Dermis microvascular lymphatic vessel endothelial cell (primary cell): ENCODE data around the gene NUB1. TPM values are rescaled to one million over a fixed set of nuclear protein-coding genes. Genes with fewer than 3 reads are reported as not detected.

Experiments used
- DNase-seq, 2 donors: peaks; one replicate each; pipeline versions ENCODE4 v3.0.0 to v3.0.0-alpha.2; 2010; ENCODE audit warnings: low read depth in 2 of 2
- total RNA-seq: library from RNA; depleted of rRNA; stranded (reverse); fragments of >200 nt; gene quantifications from 2 replicates; pipeline ENCODE4 v1.2.1, GENCODE V29; 2014

NUB1 gene
- total RNA-seq, 1 donor from 2014 or later, result 26.3 TPM

DNA sequence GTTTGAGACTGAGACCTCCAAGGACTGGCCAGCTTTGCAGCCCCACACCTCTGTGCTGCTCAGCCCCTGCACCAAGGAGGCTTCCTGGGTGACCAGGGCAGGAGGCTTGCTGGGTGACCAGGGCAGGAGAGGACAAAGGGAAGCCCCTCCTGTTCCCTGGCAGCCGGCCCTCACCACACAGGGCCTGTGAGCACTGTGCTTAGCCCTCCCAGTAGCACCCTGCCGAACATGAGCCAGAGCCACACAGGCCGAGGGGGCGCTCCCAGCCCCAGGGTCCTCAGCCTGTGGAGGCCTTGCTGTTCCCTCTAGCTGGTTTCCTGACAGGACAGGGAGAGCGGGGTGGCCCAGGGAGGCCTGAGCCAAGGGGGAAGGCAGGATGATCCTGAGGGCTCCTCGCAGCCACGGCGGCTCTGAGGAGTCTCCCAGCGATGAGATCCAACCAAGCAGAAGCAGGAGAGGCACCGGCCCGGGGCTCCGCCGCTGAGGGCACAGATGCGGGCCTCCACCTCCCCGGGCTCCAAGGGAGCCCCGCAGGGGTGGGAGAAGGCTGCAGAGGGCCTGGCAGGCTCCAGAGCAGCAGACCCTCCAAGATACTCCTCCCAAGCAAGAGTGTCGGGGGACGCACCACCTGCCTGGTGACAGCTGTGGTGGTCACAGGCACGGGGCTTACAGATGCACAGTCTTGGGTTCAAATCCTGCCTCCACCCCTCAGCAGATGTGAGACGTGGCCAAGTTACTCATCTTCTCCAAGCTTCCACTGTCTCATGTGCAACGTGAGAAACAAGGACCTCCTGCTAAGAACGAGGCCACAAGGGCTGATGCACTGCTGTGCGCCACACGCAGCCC lies 45.8 kb downstream of the NUB1 start:
- DNase-seq, result no peak

DNA sequence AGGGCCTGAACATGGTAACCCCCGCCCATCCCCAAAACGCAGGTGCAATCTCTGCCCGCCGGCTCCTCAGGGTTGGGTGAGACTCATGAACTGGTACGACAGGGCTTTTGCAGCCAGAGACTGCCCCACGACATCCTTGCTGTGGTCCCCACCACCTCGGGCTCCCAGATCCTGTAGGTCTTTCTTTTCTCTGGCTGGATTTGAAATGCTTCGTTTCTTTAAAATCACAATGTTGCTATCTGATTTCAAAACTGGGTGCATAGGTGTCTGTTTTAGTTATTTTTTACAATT lies 46.3 kb downstream of the NUB1 start:
- no peak for DNase-seq

DNA sequence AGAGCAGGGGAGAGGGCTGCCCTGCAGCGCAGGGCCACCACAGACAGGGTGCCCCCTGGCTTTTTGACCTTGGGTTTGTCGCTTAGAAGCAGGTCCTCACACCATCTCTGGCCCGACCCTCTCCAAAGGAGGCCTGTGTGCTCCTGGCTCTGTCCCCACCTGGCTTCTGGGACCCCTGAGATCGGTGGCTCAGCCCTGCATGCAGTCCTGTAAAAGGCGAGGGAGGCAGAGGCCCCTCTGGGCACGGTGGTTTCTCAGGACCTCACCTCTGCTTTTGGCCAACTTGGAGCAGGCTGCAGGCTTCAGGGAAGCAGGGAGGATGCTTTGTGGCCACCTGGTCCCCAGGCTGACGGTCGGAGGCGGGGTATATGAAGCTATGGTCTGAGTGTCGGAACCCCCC lies 46.8 kb downstream of the NUB1 start:
- no peak for DNase-seq

DNA sequence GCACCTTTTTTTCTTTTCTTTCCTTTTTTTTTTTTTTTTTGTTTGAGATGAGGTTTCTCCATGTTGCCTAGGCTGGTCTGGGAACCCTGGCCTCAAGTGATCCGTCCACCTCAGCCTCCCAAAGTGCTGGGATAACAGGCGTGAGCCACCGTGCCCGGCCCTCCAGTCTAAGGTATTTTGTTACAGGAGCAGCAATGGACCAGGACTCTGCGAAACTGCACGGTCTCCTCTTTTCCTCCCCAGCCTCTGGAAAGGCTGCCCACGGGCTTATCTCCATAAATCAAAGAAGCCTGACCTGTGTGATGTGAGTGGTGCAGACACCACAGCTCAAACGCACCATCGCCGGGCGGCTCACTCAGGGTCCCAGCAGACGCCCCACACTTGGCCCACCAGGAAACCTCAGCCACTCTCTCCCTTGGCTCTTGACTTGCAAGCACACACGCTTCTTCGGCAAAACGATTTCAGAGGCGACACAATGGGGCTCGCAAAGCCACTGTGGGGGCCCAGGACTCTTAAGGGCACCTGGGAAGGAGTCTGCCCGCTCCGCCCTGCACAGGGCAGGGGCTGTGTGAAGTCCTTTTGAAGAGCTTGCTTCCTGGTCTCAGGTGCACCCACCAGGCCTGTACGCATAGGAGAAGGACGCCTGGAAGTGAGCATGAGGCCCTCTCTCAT lies 47.6 kb downstream of the NUB1 start:
- no peak for DNase-seq

DNA sequence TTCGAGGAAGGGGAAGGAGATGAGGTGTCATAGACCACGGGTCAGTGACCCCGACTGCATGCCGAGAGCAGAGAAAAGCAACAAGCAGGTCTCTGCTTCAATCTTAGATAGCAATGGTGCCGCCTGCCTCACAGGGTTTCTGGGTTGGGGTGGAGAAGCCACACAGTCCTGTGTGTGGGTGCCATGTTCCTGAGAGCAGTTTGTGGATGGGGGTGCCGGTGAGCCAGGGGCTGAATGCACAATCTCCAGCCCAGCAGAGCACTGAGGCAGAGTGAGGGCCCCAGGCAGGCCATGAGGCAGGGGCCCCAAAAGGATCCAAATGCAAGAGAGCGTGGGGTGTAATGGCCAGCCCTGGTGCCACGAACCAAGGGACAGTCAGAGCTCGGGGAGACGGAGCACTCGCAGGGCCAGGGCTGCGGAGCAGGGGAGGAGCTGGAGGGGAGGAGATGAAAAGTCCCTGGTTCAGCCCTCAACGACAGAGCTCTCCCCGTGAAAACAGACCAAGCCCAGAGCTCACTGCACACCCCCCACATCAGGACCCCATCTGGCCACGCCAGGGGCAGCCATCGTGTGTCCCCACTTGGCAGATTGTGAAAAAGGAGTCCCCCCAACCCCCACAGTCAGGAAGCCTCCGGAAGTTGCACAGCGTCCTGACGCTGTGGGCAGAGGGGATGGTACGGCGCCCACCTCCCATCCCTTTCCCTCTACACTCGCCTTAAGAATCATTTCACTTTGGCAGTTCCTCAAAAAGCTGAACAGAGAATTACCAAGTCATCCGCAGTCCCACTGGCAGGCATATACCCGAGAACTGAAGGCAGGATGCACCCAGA lies 48.4 kb downstream of the NUB1 start:
- no peak for DNase-seq

DNA sequence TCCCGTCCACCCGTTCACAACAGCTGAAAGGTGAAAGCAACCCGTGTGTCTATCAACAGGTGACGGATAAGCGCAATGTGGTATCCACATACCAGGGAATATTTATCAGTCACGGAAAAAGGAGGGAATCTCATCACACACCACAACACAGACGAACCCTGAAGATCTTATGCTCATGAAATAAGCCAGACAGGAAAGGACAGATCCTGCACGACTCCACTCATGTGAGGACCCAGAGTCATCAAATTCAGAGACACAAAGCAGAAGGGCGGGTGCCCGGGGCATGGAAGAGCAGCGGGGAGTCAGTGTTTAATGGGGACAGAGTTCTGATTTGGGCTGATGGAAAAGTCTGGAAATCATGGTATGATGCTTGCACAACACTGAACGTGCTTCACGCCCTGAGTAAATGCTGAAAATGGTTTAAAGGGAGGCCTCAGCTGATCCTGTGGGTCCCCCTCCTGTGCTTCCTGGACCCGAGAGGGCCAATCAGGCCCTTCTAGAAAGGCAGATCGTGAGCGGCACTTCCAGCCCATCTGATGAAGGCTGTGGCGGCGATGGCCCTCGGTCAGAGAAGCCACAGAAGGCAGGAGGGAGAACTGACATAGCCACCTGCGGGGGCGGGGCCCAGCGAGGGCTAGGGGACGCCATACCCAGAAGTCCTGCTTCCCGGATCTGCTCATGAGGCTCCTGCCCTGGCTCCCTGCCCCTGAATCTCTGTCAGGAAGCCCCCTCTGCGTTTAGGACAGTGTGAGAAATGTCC lies 49.2 kb downstream of the NUB1 start:
- DNase-seq, result no peak

DNA sequence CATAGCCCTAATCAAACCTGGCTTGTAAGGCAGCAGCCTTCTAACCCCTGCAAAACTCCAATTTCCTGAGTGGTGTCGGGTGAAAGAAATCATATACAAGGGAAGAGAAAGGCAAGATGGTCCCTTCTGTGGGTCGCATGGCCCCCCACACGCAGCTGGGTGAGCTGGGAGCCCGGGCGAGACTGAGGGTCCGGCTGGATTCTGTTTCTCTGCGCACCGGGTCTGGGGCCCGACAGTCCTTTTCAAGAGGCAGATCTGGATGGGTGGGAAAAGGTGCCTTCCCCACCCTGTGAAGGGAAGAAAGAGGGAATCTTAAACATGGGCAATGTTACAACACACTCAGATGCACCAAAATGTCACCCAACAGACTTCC lies 49.7 kb downstream of the NUB1 start:
- DNase-seq, result no peak

DNA sequence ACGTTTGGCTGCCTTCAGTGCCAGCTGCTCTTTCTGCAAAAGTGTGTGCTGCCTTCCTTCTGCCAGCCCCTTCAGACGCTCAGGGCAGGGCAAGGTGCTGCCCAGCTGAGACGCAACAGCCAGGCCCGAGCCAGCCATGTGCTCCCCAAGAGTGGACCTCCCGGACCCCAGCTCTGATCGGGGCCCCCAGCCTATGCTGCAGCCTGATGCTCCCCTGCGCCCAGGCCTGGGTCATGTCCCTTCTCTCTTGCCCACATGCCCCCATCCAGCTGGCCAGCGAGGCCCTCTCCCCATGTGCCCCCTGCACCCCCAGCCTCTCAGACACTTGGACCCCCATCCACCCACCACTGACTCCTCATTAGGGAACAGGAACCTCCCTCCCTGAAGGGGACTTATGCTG lies 50.4 kb downstream of the NUB1 start:
- no peak for DNase-seq

DNA sequence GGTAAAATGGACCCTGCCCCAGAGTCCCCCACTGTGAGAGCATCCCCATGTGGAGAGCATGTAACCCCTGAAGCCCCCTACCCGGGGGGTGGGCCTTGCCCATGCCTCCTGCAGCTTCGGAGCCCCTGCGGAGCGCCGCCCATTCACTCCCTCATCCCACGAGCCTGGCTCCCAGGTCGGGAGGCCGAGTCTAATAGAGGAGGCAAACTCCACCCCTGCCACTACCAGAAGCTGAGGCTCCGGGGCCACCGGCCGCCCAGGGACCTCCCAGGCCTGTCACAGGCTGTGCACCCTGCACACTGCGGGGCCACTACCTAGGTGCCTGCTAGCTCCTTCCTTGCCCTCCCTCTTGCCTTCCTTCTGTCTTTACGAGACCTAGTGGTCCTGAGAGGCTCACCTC lies 50.8 kb downstream of the NUB1 start:
- no peak for DNase-seq

DNA sequence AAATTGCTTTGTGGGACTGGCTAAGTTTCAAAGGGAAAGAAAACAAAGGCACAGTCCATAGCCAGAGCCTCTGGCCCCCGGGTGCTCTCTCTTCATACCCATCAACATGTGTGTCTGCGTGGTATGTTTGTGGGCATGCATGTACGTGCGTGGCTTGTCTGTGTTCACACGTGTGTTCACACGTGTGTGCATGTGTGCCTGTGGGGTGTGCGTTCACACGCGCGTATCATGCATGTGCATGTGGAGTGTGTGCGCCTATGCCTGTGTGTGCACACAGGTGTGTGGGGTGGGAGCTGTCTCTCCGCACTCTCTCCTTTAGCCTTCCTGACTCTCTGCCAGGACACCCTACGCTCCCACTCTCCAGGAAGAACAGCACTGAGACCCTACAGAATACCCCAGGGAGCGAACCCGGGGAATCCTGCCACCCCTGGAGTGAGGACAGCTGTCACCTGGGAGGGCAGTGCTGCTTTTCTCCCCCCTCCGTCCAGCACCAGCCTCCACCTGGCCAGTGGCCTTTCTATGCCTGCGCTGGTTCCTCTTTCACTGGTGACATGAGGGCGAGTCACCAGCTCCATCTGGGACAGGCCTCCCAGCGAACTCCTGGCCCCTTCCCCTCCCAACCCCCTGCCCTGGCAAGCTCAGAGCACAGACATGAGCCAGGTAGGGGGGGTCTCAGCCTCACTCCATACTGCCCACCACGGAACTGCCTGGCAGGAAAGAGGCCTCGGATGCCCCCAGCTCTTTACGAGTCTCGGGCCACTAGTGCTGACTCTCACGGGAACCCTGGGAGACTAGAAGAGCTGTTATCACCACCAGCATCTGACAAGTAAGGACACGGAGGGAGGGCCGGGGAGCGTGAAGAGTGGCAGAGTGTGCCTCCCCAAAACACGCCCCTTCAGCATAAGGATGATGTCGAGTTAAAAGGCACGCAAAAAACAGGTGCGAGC lies 51.7 kb downstream of the NUB1 start:
- DNase-seq, result no peak

DNA sequence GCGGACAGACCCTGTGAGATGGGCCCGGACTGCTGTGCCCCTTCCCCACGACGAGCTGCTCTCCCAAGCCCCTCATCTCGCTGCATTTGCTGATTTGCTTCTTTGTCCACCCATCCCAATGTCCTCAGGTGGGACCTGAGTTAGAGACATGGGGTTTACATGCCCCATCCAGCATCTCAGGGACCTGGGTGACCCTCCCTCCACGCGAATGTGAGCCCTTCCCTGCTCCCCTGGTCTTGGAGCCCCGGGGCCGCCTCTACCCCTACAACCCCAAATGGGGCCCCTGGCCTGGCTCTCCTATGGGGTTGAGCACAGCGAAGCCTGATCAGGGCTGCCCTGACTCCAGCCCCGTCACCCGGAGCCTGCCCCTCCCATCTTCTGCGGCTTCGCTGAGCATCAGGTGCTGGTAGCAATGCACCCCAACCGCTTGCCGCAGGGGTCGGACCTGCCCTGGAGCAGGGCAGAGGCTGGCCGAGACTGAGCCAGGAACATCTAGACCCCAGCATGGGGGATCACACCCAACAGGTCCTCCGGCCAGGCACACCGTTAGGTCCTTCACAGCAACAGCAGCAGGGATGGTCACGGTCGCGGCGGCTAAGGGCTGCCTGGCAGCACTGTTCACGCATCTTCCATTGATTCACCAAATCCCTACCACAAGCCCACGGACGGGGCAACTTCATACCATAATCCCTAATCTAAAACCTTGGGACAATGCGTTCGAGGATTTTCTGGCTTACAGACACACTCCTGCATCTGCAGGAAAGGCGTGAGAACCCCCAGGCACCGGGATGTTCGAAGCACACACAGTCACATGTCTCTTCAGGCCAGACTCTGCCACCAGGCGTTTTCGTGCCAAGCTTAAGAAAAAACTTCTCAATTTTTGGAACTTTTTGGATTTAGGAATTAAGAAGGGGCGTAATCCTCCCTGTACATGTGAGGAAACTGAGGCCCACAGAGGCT lies 52.7 kb downstream of the NUB1 start:
- DNase-seq, result no peak

DNA sequence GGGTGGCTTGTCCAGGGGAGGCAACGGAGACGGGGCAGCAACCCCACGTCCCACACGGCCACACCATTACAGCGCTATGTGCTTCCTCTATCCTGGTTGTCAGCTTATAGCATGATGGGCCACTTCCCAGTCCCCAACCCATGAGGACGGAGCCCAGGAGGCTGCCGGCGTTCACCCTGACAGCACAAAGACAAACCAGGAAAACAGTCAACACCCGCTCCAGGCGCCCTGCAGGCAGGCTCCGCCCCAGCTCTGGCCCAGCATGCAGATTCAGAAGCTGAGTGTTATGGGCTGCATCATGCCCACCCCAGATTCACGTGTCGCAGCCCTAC lies 53.4 kb downstream of the NUB1 start:
- DNase-seq, result no peak

DNA sequence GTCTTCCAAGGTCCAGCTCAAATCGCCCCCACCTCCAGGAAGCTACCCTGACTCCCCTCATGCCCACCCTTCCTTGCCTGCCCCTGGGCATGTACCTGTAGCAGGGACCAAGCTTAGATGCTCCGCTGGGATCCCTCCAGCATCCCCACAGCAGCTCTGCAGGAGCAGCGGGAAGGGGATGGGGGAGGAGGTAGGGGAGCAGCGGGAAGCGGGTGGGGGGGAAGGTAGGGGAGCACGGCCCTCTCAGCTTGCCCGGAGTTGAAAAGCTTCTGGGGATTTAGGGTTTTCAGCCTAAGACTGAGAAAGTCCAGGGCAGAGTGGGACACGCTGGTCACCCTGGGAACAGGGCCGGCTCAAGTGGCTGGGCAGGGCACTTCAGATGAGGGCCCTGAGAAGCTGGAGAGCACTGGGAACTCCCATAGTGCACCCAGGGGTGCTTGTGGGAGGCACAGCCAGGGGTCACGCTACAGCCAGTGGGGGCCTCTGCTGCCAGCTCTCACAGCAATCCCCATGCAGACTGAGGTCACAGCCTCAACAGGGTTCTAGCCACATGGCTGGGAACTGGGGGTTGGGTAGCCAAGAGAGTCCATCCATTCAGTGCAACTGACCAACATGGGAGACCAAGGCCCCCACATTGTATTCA lies 54.8 kb downstream of the NUB1 start:
- DNase-seq, result no peak

DNA sequence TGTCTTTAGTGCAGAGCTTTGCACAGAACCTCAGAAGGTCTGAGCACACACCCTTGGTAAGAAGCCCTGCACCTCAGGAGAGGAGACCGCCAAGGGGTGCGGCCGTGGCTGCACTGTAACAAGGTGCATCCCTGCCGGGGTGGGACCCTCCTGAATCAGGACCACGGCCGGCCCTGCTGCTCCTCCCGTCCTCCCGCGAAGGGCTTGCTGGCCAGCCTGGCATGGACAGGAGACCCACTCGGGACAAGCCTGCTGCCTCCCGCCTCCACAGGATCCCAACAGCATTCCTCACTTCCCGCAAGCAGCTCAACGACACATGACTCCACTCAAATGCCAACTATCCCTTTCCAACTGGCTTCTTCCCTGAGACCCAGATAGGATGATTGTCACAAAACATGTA lies 55.4 kb downstream of the NUB1 start:
- no peak for DNase-seq

DNA sequence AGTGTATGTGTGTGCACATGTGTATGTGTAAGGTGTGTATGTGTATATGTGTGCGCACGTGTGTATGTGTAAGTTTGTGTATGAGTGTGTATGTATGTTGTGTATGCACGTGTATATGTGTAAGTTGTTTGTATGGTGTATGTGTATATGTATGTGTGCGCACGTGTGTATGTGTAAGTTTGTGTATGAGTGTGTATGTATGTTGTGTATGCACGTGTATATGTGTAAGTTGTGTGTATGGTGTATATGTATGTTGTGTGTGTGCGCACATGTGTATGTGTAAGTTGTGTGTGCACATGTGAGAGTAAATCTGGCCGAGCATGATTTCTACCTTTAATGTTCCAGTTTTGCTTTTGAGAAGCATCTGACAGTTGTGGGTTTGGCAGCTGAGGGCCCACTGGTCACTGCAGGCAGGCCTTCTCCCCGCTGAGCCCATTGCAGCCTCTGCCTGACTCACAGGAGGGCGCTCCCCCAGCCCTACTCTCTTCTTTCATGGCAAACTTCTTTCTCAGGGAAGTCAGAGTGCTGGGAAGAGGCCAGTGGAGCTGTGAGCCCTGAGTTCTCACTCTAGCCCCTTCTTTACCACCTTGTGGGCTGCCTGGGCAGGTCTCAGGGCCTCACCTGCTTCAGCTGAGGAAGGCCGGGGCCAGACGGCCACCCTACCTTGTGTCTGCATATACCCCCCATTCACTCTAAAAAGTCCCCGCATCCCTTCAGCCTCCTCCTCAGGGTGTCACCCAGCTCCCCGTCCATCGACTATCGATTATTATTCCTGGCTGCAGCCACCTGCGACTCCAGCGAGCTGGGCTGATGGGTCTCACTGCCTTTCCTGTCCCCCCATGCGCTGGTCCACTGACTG lies 57.1 kb downstream of the NUB1 start:
- DNase-seq, result no peak

DNA sequence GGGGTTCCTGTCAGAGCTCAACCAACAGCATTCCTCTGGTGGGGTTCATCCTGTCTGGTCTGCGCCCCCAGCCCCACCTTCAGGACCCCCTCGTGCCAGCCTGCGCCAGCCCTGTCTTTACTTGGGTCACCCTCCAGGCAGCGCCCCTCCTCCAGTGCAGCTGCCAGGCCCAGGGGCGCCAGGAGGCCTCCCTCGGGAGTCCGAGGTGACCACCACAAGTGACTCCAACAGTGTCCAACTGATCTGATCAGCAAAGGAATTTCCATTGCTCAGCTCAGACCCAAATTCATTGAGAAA lies 57.6 kb downstream of the NUB1 start:
- DNase-seq, result no peak

DNA sequence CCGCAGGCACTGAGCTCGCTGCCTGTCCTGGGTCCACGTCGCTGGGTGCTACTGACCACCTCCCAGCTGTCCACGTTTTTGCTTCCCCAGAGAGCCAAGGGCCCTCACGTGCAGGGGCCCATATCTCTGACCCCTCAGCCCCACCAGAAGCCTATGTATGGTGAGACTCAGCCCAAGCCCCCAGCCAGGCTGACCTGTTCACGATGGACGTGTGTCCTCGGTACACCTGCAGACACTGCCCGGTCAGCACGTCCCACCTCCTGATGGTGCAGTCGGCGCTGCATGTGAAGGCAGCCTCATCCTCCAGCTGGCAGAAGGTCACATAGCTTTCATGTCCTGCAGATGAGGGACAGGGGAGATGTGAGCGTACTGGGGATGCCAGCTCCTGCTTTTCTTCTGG lies 58.3 kb downstream of the NUB1 start:
- no peak for DNase-seq

DNA sequence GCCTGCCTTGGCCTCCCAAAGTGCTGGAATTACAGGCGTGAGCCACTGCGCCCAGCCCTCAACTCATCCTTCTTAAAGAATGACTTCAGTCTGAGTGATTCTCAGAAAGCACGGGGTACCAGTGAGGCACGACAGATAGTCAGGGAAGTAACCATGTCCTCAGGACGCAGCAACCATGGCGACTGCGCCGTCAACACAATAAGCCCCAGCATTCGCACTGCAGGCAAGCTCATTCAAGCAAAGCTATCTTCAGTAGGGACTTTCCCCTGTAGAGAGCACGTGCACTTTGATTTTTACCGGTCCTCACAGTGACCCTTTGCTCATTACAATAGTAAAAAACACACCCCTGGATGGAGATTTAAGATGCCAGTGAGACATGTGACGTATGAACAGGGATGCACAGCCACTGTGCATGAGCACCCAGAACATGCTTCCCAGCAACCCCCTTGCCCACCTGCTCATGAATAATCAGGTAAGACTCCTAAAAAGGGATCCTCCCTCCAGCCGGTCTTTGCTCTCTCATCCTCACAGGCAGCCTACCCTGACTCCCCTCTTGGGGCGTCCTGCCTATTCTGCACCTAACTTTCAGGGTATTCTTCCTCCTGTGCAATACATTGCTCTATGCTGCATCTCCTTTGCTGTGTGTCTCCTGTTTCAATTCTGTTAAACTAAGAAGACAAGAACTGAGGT lies 59.2 kb downstream of the NUB1 start:
- no peak for DNase-seq
